ENCODE measurements around the gene DYRK1B. TPM values are rescaled to one million over a fixed set of nuclear protein-coding genes. Genes with fewer than 3 reads are reported as not detected.

The DYRK1B gene
- total RNA-seq, 2 experiments from 2014 or later, result 13.8 to 14.2 TPM

- ChIA-PET CTCF (interaction anchor here (1.9 kb wide), 1 partner anchor 55 kb away, joined by 7 read pairs; no protein-coding TSS in a partner anchor), POLR2A (no interaction called here)
- peaks cover 11% of the 10 kb centered on the region for H3K9me3 Mint-ChIP-seq
- peaks cover 3% of the 10 kb centered on the region for H3K36me3 Mint-ChIP-seq (ENCODE audit: low read depth)
- H3K4me1 Mint-ChIP-seq, result peaks cover 4% of the 10 kb centered on the region
- H3K27ac Mint-ChIP-seq, result no peak overlapping the region
- peaks cover 32% of the 10 kb centered on the region for H3K27me3 Mint-ChIP-seq
- H3K4me3 Mint-ChIP-seq, result no peak overlapping the region
- DNase-seq, result no peak
Measured at GRCh38 chr19:39788244-39788643, 45.7 kb downstream of the DYRK1B start.

GRCh38 chr19:39780894-39781293 lies 53.1 kb downstream of the DYRK1B start:
- Mint-ChIP-seq H3K36me3 (ENCODE audit: low read depth) (peaks cover 6% of the 10 kb centered on the region), H3K27me3 (peaks cover 50% of the 10 kb centered on the region), H3K27ac (no peak overlapping the region), H3K9me3 (no peaks in the 10 kb centered on the region), H3K4me1 (peaks cover 35% of the 10 kb centered on the region), H3K4me3 (no peak overlapping the region)
- CTCF ChIA-PET, result interaction anchor here (1.1 to 1.8 kb wide), 3 partner anchors 10 to 16 kb away, joined by 3 to 10 read pairs (median 3); no protein-coding TSS in a partner anchor
- no peak for DNase-seq
- POLR2A ChIA-PET, result no interaction called here

DNA sequence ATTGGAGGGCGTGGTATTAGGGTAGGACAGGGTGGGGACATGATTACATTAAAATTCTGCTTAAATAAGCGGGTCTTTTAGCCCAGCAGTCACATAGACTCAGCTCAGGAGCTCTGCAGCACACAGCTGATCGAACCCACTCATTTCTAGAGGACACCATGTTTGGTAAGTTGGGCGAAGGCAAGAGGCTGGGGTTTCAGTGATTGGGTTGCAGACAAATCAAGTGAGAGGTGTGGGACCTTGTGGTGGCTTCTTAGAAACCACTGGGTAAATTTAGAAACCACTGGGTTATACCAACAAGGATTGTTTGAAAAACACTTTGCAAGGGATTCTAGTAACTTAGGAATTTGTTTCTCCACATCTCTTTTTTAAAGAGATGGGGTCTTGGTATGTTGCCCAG lies 55.2 kb downstream of the DYRK1B start, which contains the start of gene LEUTX:
TSS of gene LEUTX (plus strand) at position 92 of the 400 bp plus-strand sequence. CDS start at position 159, 67 bp downstream.
- peak; percentile 53 for DNase-seq
- Mint-ChIP-seq H3K4me1 (peaks cover 35% of the 10 kb centered on the region), H3K9me3 (no peaks in the 10 kb centered on the region), H3K4me3 (peak within 1 kb of the TSS; percentile 11), H3K27me3 (peaks cover 41% of the 10 kb centered on the region), H3K36me3 (ENCODE audit: low read depth) (peaks cover 6% of the 10 kb centered on the region), H3K27ac (no peak within 1 kb of the TSS)
- CTCF ChIA-PET, result interaction anchor here (1.0 kb wide), 1 partner anchor 14 kb away, joined by 3 read pairs; no protein-coding TSS in a partner anchor
- POLR2A ChIA-PET, result no interaction called here

Other genes with a start within 250 kb of the DYRK1B start
- gene LGALS13, start 231.6 kb downstream of the DYRK1B start, total RNA-seq, result not detected
- gene LGALS16, start 178.2 kb downstream of the DYRK1B start, total RNA-seq, result not detected
- gene LGALS14, start 129.7 kb downstream of the DYRK1B start, total RNA-seq, result under 1 TPM in 1 of 2 experiments, not detected in 1; 0.90 TPM
- gene CLC, start 96.1 kb downstream of the DYRK1B start, total RNA-seq, result 1 to 10 TPM; 1.5 to 1.8 TPM
- under 1 TPM in 1 of 2 experiments, not detected in 1; 0.35 TPM for gene LEUTX, start 55.3 kb downstream of the DYRK1B start, total RNA-seq
- gene FBL, start 12.2 kb upstream of the DYRK1B start, total RNA-seq, result 100 to 1,000 TPM; 294 to 302 TPM
- 1 to 10 TPM in 1 of 2 experiments, under 1 TPM in 1; 0.65 to 1.4 TPM for gene FCGBP, start 100.5 kb upstream of the DYRK1B start, total RNA-seq
- gene PSMC4, start 137.0 kb upstream of the DYRK1B start, total RNA-seq, result 10 to 100 TPM; 96.4 to 97.6 TPM
- 1 to 10 TPM; 6.3 to 7.5 TPM for gene ZNF546, start 162.9 kb upstream of the DYRK1B start, total RNA-seq
- 10 to 100 TPM; 19.9 to 20.1 TPM for gene ZNF780B, start 222.1 kb upstream of the DYRK1B start, total RNA-seq